Stimulated activated naive B cell treated with anti-CD40 and anti-IgM and Interleukin-4, amounts not matched to agents 10 μg/mL and 1 μg/mL and 100 μg/mL, for 72 hours (primary cell): ENCODE data around the gene SMG5.

Source experiments
- ATAC-seq, 2 donors: fragments of 150-1000 bp; cut with Tn5 transposase; replicated peaks; 2 replicates each; pipeline ENCODE4 v1.10.0; 2021; ENCODE audit warnings: moderate library complexity in 1 of 2
- DNase-seq: peaks from one replicate; pipeline ENCODE4 v3.0.0; 2021
- H3K27ac Mint-ChIP-seq: one replicate; pipeline ENCODE4 v1.8.0; 2022; ENCODE audit warnings: mild to moderate bottlenecking, mixed read lengths
- H3K27me3 Mint-ChIP-seq, 2 donors: one replicate each; pipeline ENCODE4 v1.8.0; 2022; ENCODE audit warnings: mixed read lengths in 2 of 2
- H3K36me3 Mint-ChIP-seq, 2 donors: one replicate each; pipeline ENCODE4 v1.8.0; 2022; ENCODE audit warnings: mixed read lengths in 2 of 2, mild to moderate bottlenecking in 1 of 2
- H3K4me1 Mint-ChIP-seq, 2 donors: one replicate each; pipeline ENCODE4 v1.8.0; 2022; ENCODE audit warnings: mixed read lengths in 2 of 2, mild to moderate bottlenecking in 1 of 2
- H3K4me3 Mint-ChIP-seq, 2 donors: one replicate each; pipeline ENCODE4 v1.8.0; 2022; ENCODE audit warnings: mild to moderate bottlenecking in 2 of 2, mixed read lengths in 2 of 2, moderate library complexity in 1 of 2
- H3K9me3 Mint-ChIP-seq, 2 donors: one replicate each; pipeline ENCODE4 v1.8.0; 2022; ENCODE audit warnings: mixed read lengths in 2 of 2, mild to moderate bottlenecking in 1 of 2

SMG5 gene

DNA sequence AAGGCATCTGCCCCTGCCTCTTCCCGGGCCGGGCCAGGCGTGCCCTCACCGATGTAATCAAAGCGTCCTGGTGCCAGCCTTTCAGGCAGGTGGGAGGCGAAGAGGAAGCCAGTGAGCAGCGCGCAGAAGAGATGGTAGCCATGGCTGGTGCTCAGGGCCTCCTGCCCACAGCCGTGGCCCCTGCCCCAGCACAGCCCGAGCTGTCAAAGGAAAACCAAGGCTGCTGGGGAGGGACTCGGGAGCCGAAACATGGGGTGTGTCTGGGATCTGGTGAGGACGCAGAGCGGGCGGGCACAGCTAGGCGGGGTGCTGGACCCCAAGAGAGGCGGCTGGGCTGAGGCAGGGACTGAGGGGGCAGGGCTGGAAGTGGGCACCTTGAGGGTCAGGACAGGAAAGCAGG is 37.9 kb downstream of the SMG5 start:
- Mint-ChIP-seq H3K9me3 (no peaks in the 10 kb centered on the region), H3K4me1 (peaks cover 20 to 29% of the 10 kb centered on the region in 2 donors), H3K4me3 (peak overlapping the region; percentile 83 to 84), H3K27ac (peak overlapping the region; percentile 5), H3K36me3 (peaks cover 27 to 45% of the 10 kb centered on the region in 2 donors), H3K27me3 (peaks cover 11 to 22% of the 10 kb centered on the region in 2 donors)
- DNase-seq, result no peak
- ATAC-seq, result no peak

DNA sequence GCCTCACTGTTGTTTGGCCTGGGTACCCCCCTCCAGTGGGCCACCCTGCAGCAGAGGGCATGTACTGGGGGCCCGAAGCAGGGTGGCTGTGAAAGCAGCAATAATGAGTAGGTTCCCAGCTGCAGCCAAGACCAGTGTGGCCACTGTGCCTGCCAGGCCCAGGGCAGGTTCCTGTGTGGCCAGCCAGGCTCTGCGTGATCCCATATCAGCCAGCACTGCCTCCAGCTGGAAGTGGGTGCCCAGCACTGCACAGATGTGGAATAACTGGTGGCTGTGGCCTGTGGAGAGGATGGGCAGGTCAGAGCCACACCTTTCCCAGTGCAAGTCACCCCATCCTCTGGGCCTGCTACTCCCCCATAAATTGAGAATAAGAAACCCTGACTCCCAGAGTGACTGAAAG is 38.5 kb downstream of the SMG5 start:
- Mint-ChIP-seq H3K27ac (peak overlapping the region; percentile 53), H3K4me1 (peaks cover 20 to 29% of the 10 kb centered on the region in 2 donors), H3K4me3 (no peak overlapping the region), H3K36me3 (peaks cover 30 to 47% of the 10 kb centered on the region in 2 donors), H3K9me3 (no peaks in the 10 kb centered on the region), H3K27me3 (peaks cover 11 to 22% of the 10 kb centered on the region in 2 donors)
- DNase-seq (no peak), ATAC-seq (no peak)

DNA sequence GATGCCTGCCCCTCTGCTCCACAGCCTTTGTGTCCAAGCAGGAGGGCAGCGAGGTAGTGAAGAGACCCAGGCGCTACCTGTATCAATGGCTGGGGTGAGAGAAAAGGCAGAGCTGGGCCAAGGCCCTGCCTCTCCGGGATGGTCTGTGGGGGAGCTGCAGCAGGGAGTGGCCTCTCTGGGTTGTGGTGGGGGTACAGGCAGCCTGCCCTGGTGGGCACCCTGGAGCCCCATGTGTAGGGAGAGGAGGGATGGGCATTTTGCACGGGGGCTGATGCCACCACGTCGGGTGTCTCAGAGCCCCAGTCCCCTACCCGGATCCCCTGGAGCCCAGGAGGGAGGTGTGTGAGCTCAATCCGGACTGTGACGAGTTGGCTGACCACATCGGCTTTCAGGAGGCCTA is 39.9 kb downstream of the SMG5 start:
- Mint-ChIP-seq H3K9me3 (no peaks in the 10 kb centered on the region), H3K4me3 (no peak overlapping the region), H3K27ac (no peak overlapping the region), H3K4me1 (peaks cover 19 to 29% of the 10 kb centered on the region in 2 donors), H3K27me3 (peaks cover 11 to 22% of the 10 kb centered on the region in 2 donors), H3K36me3 (peaks cover 44 to 55% of the 10 kb centered on the region in 2 donors)
- ATAC-seq, result no peak
- DNase-seq, result no peak

DNA sequence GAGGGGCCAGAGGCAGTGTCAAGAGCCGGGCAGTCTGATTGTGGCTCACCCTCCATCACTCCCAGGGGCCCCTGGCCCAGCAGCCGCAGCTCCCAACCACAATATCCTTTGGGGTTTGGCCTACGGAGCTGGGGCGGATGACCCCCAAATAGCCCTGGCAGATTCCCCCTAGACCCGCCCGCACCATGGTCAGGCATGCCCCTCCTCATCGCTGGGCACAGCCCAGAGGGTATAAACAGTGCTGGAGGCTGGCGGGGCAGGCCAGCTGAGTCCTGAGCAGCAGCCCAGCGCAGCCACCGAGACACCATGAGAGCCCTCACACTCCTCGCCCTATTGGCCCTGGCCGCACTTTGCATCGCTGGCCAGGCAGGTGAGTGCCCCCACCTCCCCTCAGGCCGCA is 40.7 kb downstream of the SMG5 start, which contains the start of gene BGLAP:
Gene BGLAP (plus strand): TSS at position 259 of the 400 bp plus-strand sequence. CDS start 48 bp downstream, at position 307.
- peak within 1 kb of the TSS; percentile 11 for H3K27ac Mint-ChIP-seq
- ATAC-seq (no peak), DNase-seq (no peak)
- peaks cover 48 to 55% of the 10 kb centered on the region in 2 donors for H3K36me3 Mint-ChIP-seq
- H3K9me3 Mint-ChIP-seq, result no peaks in the 10 kb centered on the region
- H3K4me1 Mint-ChIP-seq, result peaks cover 19 to 26% of the 10 kb centered on the region in 2 donors
- no peak within 1 kb of the TSS for H3K4me3 Mint-ChIP-seq
- H3K27me3 Mint-ChIP-seq, result peaks cover 11 to 22% of the 10 kb centered on the region in 2 donors

DNA sequence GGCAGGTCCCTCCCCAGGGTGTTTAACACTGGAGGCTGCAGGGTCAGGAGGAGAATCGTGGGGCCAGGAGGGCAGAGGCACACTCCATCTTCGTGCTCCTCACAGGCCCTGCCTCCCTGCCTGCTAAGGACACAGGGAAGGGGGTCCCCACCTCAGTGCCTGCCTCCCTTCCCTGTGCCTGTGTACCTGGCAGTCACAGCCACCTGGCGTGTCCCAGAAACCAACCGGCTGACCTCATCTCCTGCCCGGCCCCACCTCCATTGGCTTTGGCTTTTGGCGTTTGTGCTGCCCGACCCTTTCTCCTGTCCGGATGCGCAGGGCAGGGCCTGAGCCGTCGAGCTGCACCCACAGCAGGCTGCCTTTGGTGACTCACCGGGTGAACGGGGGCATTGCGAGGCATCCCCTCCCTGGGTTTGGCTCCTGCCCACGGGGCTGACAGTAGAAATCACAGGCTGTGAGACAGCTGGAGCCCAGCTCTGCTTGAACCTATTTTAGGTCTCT is 41.3 kb downstream of the SMG5 start:
- no peak overlapping the region for H3K4me3 Mint-ChIP-seq
- H3K9me3 Mint-ChIP-seq, result no peaks in the 10 kb centered on the region
- no peak for ATAC-seq
- peak overlapping the region; percentile 11 for H3K27ac Mint-ChIP-seq
- peaks cover 17 to 20% of the 10 kb centered on the region in 2 donors for H3K4me1 Mint-ChIP-seq
- H3K27me3 Mint-ChIP-seq, result peaks cover 11 to 22% of the 10 kb centered on the region in 2 donors
- DNase-seq, result no peak
- peaks cover 52 to 60% of the 10 kb centered on the region in 2 donors for H3K36me3 Mint-ChIP-seq

DNA sequence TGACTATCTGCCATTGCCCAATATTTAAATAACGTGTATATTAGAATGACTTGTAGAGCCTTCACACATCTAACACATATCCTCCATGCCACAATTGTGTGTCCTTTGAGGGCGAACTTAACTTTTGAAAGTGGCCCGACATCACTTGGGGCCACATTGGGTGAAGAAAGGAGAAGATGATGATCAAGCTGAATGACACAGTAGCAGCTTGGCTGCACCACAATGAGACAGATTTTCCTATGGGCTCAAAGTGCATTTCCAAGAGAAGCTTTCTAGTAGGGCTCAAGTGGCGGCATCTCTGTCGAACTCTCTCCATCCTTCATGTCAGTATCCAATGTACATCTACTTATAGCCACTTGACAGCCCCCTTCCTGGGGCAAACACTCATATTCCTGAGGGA is 44.4 kb downstream of the SMG5 start:
- Mint-ChIP-seq H3K9me3 (no peaks in the 10 kb centered on the region), H3K4me3 (no peak overlapping the region), H3K36me3 (peaks cover 55 to 60% of the 10 kb centered on the region in 2 donors), H3K4me1 (no peaks in the 10 kb centered on the region), H3K27ac (no peak overlapping the region), H3K27me3 (no peaks in the 10 kb centered on the region)
- no peak for DNase-seq
- ATAC-seq, result no peak

DNA sequence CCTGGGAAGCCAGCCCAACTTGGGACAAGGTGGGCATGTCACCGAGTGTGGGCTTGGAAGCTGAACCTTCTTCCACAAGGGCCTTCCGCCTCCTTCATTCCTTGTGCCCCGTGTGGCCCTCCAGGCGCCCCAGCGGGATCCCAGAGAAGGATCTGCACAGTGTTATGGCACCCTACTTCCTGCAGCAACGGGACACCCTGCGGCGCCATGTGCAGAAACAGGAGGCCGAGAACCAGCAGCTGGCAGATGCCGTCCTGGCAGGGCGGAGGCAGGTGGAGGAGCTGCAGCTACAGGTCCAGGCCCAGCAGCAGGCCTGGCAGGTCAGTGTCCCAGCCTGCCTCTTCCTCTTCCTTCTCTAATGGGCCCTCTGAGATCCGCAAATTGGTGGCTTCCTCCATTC is 46.5 kb downstream of the SMG5 start:
- peaks cover 50 to 57% of the 10 kb centered on the region in 2 donors for H3K36me3 Mint-ChIP-seq
- no peak for DNase-seq
- H3K9me3 Mint-ChIP-seq, result no peaks in the 10 kb centered on the region
- ATAC-seq, result no peak
- H3K4me1 Mint-ChIP-seq, result no peaks in the 10 kb centered on the region
- H3K27ac Mint-ChIP-seq, result peak overlapping the region; percentile 25
- H3K4me3 Mint-ChIP-seq, result no peak overlapping the region
- H3K27me3 Mint-ChIP-seq, result no peaks in the 10 kb centered on the region

DNA sequence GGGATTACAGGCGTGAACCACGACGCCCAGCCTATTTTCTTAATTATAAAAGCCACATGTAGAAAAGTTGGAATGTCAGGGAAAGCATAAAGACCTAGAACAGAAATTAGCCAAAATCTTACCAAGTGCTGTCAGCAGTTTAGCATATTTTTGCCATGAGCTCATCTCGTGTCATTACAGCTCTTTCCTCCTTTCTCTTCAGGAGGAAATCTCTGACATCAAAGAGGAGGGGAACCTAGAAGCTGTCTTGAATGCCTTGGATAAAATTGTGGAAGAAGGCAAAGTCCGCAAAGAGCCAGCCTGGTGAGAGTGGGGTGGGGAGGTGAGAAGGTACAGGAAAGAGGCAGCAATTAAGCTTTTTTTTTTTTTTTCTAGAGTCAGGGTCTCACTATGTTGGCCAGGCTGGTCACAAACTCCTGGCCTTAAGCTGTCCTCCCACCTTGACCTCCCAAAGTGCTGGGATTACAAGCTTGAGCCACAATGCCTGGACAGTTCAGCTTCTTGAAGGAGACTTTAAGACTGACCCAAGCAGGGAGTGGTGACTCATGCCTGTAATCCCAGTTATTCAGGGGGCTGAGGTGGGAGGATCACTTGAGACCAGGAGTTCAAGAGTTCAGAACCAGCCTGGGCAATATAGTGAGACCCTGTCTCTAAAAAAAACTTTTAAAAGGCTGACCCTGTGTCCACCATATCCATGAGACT is 49.0 kb downstream of the SMG5 start:
- ATAC-seq (no peak), DNase-seq (no peak)
- Mint-ChIP-seq H3K4me3 (no peak overlapping the region), H3K36me3 (peaks cover 43 to 46% of the 10 kb centered on the region in 2 donors), H3K27ac (no peak overlapping the region), H3K4me1 (peaks cover 0 to 1% of the 10 kb centered on the region in 2 donors), H3K9me3 (no peaks in the 10 kb centered on the region), H3K27me3 (no peaks in the 10 kb centered on the region)

DNA sequence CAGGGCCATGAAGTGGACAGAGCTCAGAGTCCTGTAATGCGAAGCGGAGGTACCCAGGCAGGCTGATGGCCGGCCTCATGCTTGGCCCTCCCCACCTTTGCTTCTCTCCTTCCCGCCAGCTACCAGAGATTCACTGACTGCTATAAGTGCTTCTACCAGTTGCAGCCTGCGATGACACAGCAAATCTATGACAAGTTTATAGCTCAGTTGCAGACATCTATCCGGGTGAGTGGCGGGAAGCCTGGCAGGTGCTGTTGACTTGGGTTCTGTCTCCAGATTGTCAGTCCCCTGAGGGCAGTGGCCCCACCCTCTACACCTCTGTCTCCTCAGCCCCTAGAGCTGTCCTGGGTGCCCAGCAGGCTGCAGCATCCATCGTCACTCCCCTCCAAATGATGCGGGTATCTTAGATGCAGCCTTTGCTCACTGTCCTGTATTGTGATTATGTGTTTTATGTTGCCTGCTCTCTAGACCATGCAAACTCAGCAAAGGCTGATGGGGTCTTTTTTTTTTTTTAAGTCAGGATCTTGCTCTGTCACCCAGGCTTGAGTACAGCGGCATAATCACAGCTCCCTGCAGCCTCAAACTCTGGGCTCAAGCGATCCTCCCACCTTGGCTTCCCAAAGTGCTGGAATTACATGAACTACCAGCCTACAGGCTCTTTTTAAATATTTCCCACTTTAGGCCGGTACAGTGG is 50.3 kb downstream of the SMG5 start:
- H3K9me3 Mint-ChIP-seq, result no peaks in the 10 kb centered on the region
- H3K4me3 Mint-ChIP-seq, result no peak overlapping the region
- no peaks in the 10 kb centered on the region for H3K27me3 Mint-ChIP-seq
- peaks cover 39 to 46% of the 10 kb centered on the region in 2 donors for H3K36me3 Mint-ChIP-seq
- ATAC-seq (no peak), DNase-seq (no peak)
- no peak overlapping the region for H3K27ac Mint-ChIP-seq
- H3K4me1 Mint-ChIP-seq, result peaks cover 0 to 5% of the 10 kb centered on the region in 2 donors

DNA sequence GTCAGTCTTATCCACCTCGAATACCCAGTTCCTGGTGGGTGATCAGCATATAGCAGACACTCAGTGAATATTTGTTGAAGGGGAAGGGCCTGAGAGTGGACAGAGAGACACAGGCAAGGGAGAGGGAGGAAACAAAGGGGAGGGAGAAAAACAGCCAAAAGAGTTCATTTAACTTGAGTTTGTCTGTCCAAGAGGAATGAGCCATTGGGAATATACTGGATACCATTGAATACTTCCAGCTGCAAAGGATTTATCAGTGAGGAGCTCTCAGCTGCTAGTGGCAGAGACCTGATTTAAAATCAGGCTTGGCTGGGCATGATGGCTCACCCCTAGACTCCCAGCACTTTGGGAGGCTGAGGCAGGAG is 52.2 kb downstream of the SMG5 start:
- Mint-ChIP-seq H3K27ac (no peak overlapping the region), H3K4me1 (peaks cover 6 to 15% of the 10 kb centered on the region in 2 donors), H3K9me3 (no peaks in the 10 kb centered on the region), H3K36me3 (peaks cover 30 to 41% of the 10 kb centered on the region in 2 donors), H3K4me3 (no peak overlapping the region), H3K27me3 (no peaks in the 10 kb centered on the region)
- ATAC-seq (no peak), DNase-seq (no peak)

DNA sequence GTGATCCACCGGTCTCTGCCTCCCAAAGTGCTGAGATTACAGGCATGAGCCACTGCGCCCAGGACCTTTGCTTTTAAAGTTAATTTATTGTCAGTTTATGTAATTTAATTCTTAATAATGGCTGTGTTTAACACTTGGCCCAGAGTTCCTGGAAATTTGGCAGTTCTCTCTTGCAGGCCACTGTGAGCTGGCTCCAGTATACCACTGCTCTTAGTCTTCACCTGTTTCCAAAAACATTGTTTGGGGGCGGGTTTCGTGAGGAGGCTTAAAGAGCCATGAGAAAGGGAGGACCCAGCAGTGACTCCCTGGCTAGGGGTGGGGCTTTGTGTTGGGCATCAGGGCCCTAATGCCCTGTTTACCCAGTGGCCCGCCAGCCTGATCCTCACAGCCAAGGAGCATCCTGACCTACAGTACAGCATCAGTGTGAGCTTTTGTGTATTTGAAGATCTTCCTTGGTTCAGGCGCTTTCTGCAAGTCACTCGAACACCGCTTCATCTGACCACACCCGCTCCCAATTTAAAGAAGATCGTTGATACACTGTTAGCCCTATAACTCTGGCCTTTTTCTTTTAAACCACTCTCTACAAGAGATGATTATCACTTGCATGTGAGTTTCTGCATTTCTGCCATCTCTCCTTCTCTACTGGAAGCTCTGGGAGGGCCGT is 52.7 kb downstream of the SMG5 start:
- peaks cover 9 to 20% of the 10 kb centered on the region in 2 donors for H3K4me1 Mint-ChIP-seq
- DNase-seq (no peak), ATAC-seq (no peak)
- peaks cover 32 to 44% of the 10 kb centered on the region in 2 donors for H3K36me3 Mint-ChIP-seq
- H3K9me3 Mint-ChIP-seq, result no peaks in the 10 kb centered on the region
- no peak overlapping the region for H3K27ac Mint-ChIP-seq
- no peak overlapping the region for H3K4me3 Mint-ChIP-seq
- no peaks in the 10 kb centered on the region for H3K27me3 Mint-ChIP-seq

DNA sequence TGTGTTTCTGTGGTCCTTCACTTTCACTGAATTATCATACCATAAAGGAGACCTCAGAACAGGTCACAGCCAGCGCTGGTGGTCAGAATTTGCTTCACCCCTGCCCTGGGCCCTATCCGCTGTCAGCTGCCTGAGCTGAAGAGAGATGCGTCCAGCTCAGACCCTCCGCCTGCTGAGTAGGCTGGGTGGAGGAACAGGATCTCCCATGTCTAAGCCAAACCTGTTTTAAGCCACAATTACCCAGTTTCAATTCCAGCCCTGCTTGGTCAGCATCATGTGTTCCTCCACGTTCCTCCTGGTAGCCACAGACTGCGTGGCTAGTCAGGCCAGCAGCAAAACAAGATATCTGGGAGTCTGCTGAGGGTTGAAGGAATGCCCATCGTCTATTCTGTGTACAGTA is 54.1 kb downstream of the SMG5 start:
- H3K4me1 Mint-ChIP-seq, result peaks cover 11 to 25% of the 10 kb centered on the region in 2 donors
- H3K27me3 Mint-ChIP-seq, result no peaks in the 10 kb centered on the region
- peak overlapping the region; percentile 48 for H3K27ac Mint-ChIP-seq
- H3K36me3 Mint-ChIP-seq, result peaks cover 30 to 41% of the 10 kb centered on the region in 2 donors
- no peak overlapping the region for H3K4me3 Mint-ChIP-seq
- no peaks in the 10 kb centered on the region for H3K9me3 Mint-ChIP-seq
- ATAC-seq, result no peak
- no peak for DNase-seq

DNA sequence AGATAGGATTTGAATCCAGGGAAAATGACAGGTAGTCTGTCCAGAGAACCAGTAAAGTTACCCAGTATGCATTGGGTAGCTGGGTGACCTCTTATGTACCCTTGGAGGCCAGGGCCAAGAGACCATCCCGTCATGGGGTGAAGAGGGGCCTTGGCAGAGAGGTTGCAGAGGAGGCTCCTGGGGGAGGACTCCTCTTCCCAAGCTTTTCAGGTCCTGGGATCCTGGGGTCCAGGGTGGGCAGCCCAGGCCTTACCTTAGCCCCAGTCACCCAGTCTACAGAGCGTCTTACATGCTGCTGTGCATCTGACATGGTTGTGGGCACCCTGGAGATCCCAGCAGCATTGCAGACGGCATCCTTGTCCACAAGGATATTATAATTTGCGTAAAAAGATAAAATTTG is 55.8 kb downstream of the SMG5 start:
- no peaks in the 10 kb centered on the region for H3K9me3 Mint-ChIP-seq
- H3K4me1 Mint-ChIP-seq, result peaks cover 21 to 42% of the 10 kb centered on the region in 2 donors
- peaks cover 38 to 45% of the 10 kb centered on the region in 2 donors for H3K36me3 Mint-ChIP-seq
- H3K27me3 Mint-ChIP-seq, result no peaks in the 10 kb centered on the region
- DNase-seq (no peak), ATAC-seq (peak in 1 of 2 donors; percentile 0)
- peak overlapping the region; percentile 83 for H3K27ac Mint-ChIP-seq
- peak overlapping the region; percentile 36 to 55 for H3K4me3 Mint-ChIP-seq

DNA sequence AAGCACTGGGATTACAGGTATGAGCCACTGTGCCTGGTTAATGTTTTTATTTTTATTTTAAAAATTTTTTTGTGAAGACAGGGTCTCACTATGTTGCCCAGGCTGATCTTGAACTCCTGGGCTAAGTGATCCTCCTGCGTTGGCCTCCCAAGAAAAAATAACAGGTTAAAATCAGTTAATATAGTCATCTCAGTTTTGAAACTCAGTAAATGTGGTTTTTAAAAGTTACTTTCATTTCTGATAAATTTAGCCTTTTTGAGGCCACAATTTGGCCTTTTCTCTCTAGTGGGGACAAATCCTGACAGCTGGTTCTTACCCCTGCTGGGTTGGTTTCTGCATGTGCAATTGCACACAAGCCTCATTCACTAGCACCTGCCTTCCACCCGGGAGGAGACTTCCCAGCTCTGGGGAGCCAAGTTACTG is 56.5 kb downstream of the SMG5 start:
- no peaks in the 10 kb centered on the region for H3K9me3 Mint-ChIP-seq
- H3K27me3 Mint-ChIP-seq, result no peaks in the 10 kb centered on the region
- peak overlapping the region; percentile 36 to 55 for H3K4me3 Mint-ChIP-seq
- ATAC-seq, result peak; percentile 78 to 82
- H3K4me1 Mint-ChIP-seq, result peaks cover 27 to 48% of the 10 kb centered on the region in 2 donors
- H3K27ac Mint-ChIP-seq, result peak overlapping the region; percentile 83
- peak; percentile 42 for DNase-seq
- peaks cover 45 to 52% of the 10 kb centered on the region in 2 donors for H3K36me3 Mint-ChIP-seq
